Chondrocyte (in vitro differentiated cells): ENCODE data around the gene AK5. TPM values are rescaled to one million over a fixed set of nuclear protein-coding genes. Genes with fewer than 3 reads are reported as not detected.

Source experiments
- DNase-seq: peaks from one replicate; pipeline ENCODE4 v3.0.0; 2021; ENCODE audit warnings: mixed read lengths, low spot score
- H3K27ac Mint-ChIP-seq: one replicate; pipeline ENCODE4 v1.8.0; 2021; ENCODE audit warnings: mild to moderate bottlenecking, moderate library complexity, mixed read lengths; ENCODE audit not compliant: unreplicated experiment
- H3K27me3 Mint-ChIP-seq: 2 replicates; pipeline ENCODE4 v1.8.0; 2021; ENCODE audit warnings: low read depth, mixed read lengths
- H3K36me3 Mint-ChIP-seq: 2 replicates; pipeline ENCODE4 v1.8.0; 2021; ENCODE audit warnings: low read depth, mixed read lengths
- H3K4me1 Mint-ChIP-seq: 2 replicates; pipeline ENCODE4 v1.8.0; 2021; ENCODE audit warnings: low read depth, mild to moderate bottlenecking, mixed read lengths
- H3K4me3 Mint-ChIP-seq: one replicate; pipeline ENCODE4 v1.8.0; 2021; ENCODE audit warnings: mild to moderate bottlenecking, moderate library complexity, mixed read lengths; ENCODE audit not compliant: unreplicated experiment
- H3K9me3 Mint-ChIP-seq: 2 replicates; pipeline ENCODE4 v1.8.0; 2021; ENCODE audit warnings: low read depth, mixed read lengths
- CTCF ChIP-seq: fragments of 200-600 bp; sonication (generic); IDR thresholded peaks from 2 replicates; pipeline ENCODE4 v1.5.0; 2021; ENCODE audit warnings: antibody characterized with exemption, mild to moderate bottlenecking, moderate library complexity
- total RNA-seq: library from RNA; stranded (reverse); gene quantifications from 3 replicates; pipeline ENCODE4 v1.2.1, GENCODE V29; 2021

AK5 gene
- total RNA-seq, 1 donor from 2014 or later = 6.2 TPM

- TF ChIP-seq CTCF = no peak
- H3K4me1 Mint-ChIP-seq = peaks cover 26% of the 10 kb centered on the region
- H3K27me3 Mint-ChIP-seq = no peaks in the 10 kb centered on the region
- no peak overlapping the region for H3K4me3 Mint-ChIP-seq
- DNase-seq = no peak
- H3K9me3 Mint-ChIP-seq = no peaks in the 10 kb centered on the region
- H3K27ac Mint-ChIP-seq = no peak overlapping the region
- H3K36me3 Mint-ChIP-seq = peaks cover 3% of the 10 kb centered on the region
Observed at GRCh38 chr1:77594366-77595112, 312.7 kb downstream of the AK5 start.

- Mint-ChIP-seq H3K4me3 (no peak overlapping the region), H3K36me3 (peaks cover 3% of the 10 kb centered on the region), H3K27ac (no peak overlapping the region), H3K27me3 (no peaks in the 10 kb centered on the region), H3K9me3 (no peaks in the 10 kb centered on the region), H3K4me1 (peaks cover 17% of the 10 kb centered on the region)
- no peak for DNase-seq
- no peak for TF ChIP-seq CTCF
Observed at GRCh38 chr1:77597310-77597709, 315.5 kb downstream of the AK5 start.

- no peak for TF ChIP-seq CTCF
- peak overlapping the region; percentile 33 for H3K27ac Mint-ChIP-seq
- no peak overlapping the region for H3K4me3 Mint-ChIP-seq
- H3K27me3 Mint-ChIP-seq = no peaks in the 10 kb centered on the region
- peaks cover 26% of the 10 kb centered on the region for H3K9me3 Mint-ChIP-seq
- H3K36me3 Mint-ChIP-seq = peaks cover 38% of the 10 kb centered on the region
- DNase-seq = no peak
- H3K4me1 Mint-ChIP-seq = peaks cover 21% of the 10 kb centered on the region
Observed at GRCh38 chr1:77605246-77606026, 323.6 kb downstream of the AK5 start.

GRCh38 chr1:77608893-77609292 lies 327.1 kb downstream of the AK5 start:
- Mint-ChIP-seq H3K4me1 (peaks cover 21% of the 10 kb centered on the region), H3K9me3 (peaks cover 30% of the 10 kb centered on the region), H3K27ac (no peak overlapping the region), H3K27me3 (no peaks in the 10 kb centered on the region), H3K36me3 (peaks cover 43% of the 10 kb centered on the region), H3K4me3 (no peak overlapping the region)
- TF ChIP-seq CTCF = no peak
- DNase-seq = no peak

Other genes with a start within 250 kb of the AK5 start
- gene PIGK, start 62.6 kb upstream of the AK5 start, total RNA-seq = 39.7 to 56.4 TPM (median 41.5 TPM) in 3 replicates